ENCODE results near the gene ISG15.

Gene ISG15

GRCh38 chr1:1031659-1032235 is 18.4 kb downstream of the ISG15 start:
- no peaks in the 10 kb centered on the region for H3K9me2 ChIP-seq (replicated peaks; ENCODE audit: low read depth, low read length)
- no peaks in the 10 kb centered on the region for H3K79me2 ChIP-seq (ENCODE audit: insufficient read depth, low read length)
- H3K4me3 ChIP-seq (ENCODE audit: low read length, poor library complexity, severe bottlenecking) = no peak overlapping the region
- no peaks in the 10 kb centered on the region for H3K36me3 ChIP-seq (ENCODE audit: insufficient read depth, low read length)
- H2AFZ ChIP-seq (ENCODE audit: low read length) = no peak overlapping the region
- H3K4me1 ChIP-seq (ENCODE audit: insufficient read depth, low read length, poor library complexity, severe bottlenecking) = no peaks in the 10 kb centered on the region
- no peak for TF ChIP-seq EZH2phosphoT487 (IDR thresholded peaks at IDR 0.05; ENCODE audit: borderline replicate concordance)
- TF ChIP-seq CTCF (conservative IDR thresholded peaks at IDR 0.05; ENCODE audit: low read length) = no peak
- H3K9ac ChIP-seq (ENCODE audit: low read depth, low read length, poor library complexity, severe bottlenecking) = no peak overlapping the region
- no peaks in the 10 kb centered on the region for H3F3A ChIP-seq (ENCODE audit: low read depth)
- H3K27me3 ChIP-seq (ENCODE audit: insufficient read depth, low read length, poor library complexity, severe bottlenecking) = no peaks in the 10 kb centered on the region
- H3K4me2 ChIP-seq (ENCODE audit: low read depth, low read length, poor library complexity, severe bottlenecking) = no peak overlapping the region
- H4K20me1 ChIP-seq (ENCODE audit: insufficient read depth, low read length, poor library complexity, severe bottlenecking) = no peaks in the 10 kb centered on the region
- H3K9me3 ChIP-seq (ENCODE audit: insufficient read depth, low read depth, low read length) = no peaks in the 10 kb centered on the region

- H3K4me2 ChIP-seq (ENCODE audit: low read depth, low read length, poor library complexity, severe bottlenecking) = no peak overlapping the region
- H2AFZ ChIP-seq (ENCODE audit: low read length) = no peak overlapping the region
- no peak for TF ChIP-seq CTCF (conservative IDR thresholded peaks at IDR 0.05; ENCODE audit: low read length)
- no peak for TF ChIP-seq EZH2phosphoT487 (IDR thresholded peaks at IDR 0.05; ENCODE audit: borderline replicate concordance)
- no peaks in the 10 kb centered on the region for H3K79me2 ChIP-seq (ENCODE audit: insufficient read depth, low read length)
- no peaks in the 10 kb centered on the region for H4K20me1 ChIP-seq (ENCODE audit: insufficient read depth, low read length, poor library complexity, severe bottlenecking)
- H3K4me1 ChIP-seq (ENCODE audit: insufficient read depth, low read length, poor library complexity, severe bottlenecking) = no peaks in the 10 kb centered on the region
- H3K9me3 ChIP-seq (ENCODE audit: insufficient read depth, low read depth, low read length) = no peaks in the 10 kb centered on the region
- no peaks in the 10 kb centered on the region for H3K27me3 ChIP-seq (ENCODE audit: insufficient read depth, low read length, poor library complexity, severe bottlenecking)
- H3K4me3 ChIP-seq (ENCODE audit: low read length, poor library complexity, severe bottlenecking) = peak overlapping the region; percentile 58
- H3K36me3 ChIP-seq (ENCODE audit: insufficient read depth, low read length) = no peaks in the 10 kb centered on the region
- no peaks in the 10 kb centered on the region for H3K9me2 ChIP-seq (replicated peaks; ENCODE audit: low read depth, low read length)
- no peak overlapping the region for H3K9ac ChIP-seq (ENCODE audit: low read depth, low read length, poor library complexity, severe bottlenecking)
- no peaks in the 10 kb centered on the region for H3F3A ChIP-seq (ENCODE audit: low read depth)
Measured at GRCh38 chr1:1032424-1032823, 19.1 kb downstream of the ISG15 start.

GRCh38 chr1:1033009-1033587 is 19.8 kb downstream of the ISG15 start:
- Histone ChIP-seq H3K9me3 (ENCODE audit: insufficient read depth, low read depth, low read length) (no peaks in the 10 kb centered on the region), H3K27me3 (ENCODE audit: insufficient read depth, low read length, poor library complexity, severe bottlenecking) (no peaks in the 10 kb centered on the region), H3K4me3 (ENCODE audit: low read length, poor library complexity, severe bottlenecking) (peak overlapping the region; percentile 58), H4K20me1 (ENCODE audit: insufficient read depth, low read length, poor library complexity, severe bottlenecking) (no peaks in the 10 kb centered on the region), H3K36me3 (ENCODE audit: insufficient read depth, low read length) (no peaks in the 10 kb centered on the region), H2AFZ (ENCODE audit: low read length) (no peak overlapping the region), H3K9ac (ENCODE audit: low read depth, low read length, poor library complexity, severe bottlenecking) (no peak overlapping the region), H3K79me2 (ENCODE audit: insufficient read depth, low read length) (no peaks in the 10 kb centered on the region), H3F3A (ENCODE audit: low read depth) (no peaks in the 10 kb centered on the region), H3K4me2 (ENCODE audit: low read depth, low read length, poor library complexity, severe bottlenecking) (peak overlapping the region; percentile 38), H3K4me1 (ENCODE audit: insufficient read depth, low read length, poor library complexity, severe bottlenecking) (no peaks in the 10 kb centered on the region), H3K9me2 (replicated peaks; ENCODE audit: low read depth, low read length) (no peaks in the 10 kb centered on the region)
- TF ChIP-seq EZH2phosphoT487 (IDR thresholded peaks at IDR 0.05; ENCODE audit: borderline replicate concordance) (no peak), CTCF (conservative IDR thresholded peaks at IDR 0.05; ENCODE audit: low read length) (peak; percentile 71)

Measured in Loucy (cell line).